ENCODE results near the gene C5orf63.
"Not testable (repeated sequence)": the region's sequence is repeated elsewhere in the genome, so short reads cannot be mapped to it uniquely, and the experiment has no call there.

The C5orf63 gene

GRCh38 chr5:127031863-127032232 is 41.5 kb downstream of the C5orf63 start:
- DNase-seq (ENCODE audit: low read depth, low spot score) = no peak

DNA sequence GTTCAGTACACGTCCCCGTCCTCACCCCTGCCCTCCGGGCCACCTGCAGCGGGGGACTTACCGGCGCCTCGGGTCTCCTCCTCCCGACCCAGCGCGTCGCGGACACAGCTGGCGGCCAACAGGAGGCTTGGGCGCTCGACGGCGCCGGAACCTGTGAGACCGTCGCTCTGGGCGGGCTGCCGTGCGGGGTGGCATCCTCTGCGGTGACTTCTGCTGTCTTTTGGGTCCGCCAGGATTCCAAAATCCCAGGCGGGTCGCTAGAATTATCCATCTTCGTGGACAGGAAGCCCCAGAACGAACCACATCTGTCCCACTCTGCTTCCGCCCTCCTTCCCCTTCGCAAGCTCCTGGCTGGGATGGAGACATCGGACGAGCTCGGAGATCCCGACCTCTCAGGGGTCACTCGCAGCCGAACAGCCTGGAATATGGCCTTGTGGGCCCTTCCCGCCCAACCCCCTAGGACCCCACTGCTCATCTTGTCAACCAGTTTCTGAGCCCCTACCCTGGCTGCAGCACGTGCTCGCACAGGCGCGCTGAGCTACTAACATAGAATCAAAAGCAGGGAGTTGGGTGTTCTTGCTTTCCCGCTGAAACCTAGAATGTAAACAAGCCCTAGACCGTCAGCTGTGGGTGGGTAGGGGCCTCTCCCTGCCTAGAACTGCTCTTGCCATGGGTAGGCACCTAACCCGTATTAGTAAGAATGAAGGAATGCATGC is 42.0 kb downstream of the C5orf63 start:
- no peak for DNase-seq (ENCODE audit: low read depth, low spot score)

DNA sequence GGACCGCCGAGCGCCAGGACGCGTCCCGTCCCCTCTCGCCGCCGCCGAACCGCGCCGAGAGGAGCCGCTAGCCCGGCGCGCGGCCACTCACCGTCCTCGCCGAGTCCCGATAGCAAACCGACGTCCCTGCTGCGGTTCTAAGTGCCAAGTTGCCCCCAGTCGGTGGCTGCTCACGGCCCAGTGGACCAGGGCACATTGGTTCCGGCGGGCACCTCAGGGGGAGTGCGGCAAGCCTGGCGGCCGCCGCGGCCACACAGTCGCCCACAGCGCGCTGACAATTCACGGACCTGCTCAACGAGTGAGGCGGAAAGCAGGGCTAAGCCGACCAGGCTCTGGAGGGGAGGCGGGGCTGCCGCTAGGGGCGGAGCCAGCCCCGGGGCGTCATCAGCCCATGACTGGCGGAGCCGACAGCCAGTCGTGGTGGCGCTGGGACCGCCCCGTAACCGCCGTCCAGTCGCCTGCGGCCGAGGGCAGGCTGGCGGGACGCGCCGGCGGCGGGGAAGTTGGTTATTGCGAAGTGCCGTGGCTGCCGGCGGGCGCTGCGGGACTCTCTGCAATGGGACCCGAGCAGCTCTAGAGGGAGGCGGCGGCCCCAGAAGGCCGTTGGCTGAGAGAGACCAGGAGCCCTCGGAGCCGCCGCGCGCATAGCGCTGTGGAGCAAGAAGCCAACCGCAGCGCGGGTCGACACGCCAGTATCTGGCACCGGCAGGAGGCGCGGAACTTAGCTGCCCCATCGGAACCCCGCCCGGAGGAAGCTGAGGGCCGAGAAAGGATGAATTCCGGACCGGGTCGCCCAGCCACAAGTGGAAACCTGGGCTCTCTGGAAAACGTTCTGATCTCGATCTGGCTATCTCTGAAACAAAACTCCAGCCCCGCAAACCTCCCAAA is 42.8 kb downstream of the C5orf63 start, which contains the start of gene MARCHF3:
MARCHF3 (minus strand) TSS at position 300 of the 888 bp plus-strand sequence. CDS start 112,387 bp downstream, outside the sequence.
- DNase-seq (ENCODE audit: low read depth, low spot score) = peak; percentile 79

GRCh38 chr5:127029581-127030258 is 43.6 kb downstream of the C5orf63 start:
- DNase-seq (ENCODE audit: low read depth, low spot score) = no peak

GRCh38 chr5:127028822-127029457 is 44.4 kb downstream of the C5orf63 start:
- no peak for DNase-seq (ENCODE audit: low read depth, low spot score)

- DNase-seq (ENCODE audit: low read depth, low spot score) = no peak
Measured at GRCh38 chr5:127027539-127027938, 45.8 kb downstream of the C5orf63 start.

GRCh38 chr5:127026166-127026565 is 47.1 kb downstream of the C5orf63 start:
- no peak for DNase-seq (ENCODE audit: low read depth, low spot score)

GRCh38 chr5:127025467-127025866 is 47.8 kb downstream of the C5orf63 start:
- DNase-seq (ENCODE audit: low read depth, low spot score) = no peak

DNA sequence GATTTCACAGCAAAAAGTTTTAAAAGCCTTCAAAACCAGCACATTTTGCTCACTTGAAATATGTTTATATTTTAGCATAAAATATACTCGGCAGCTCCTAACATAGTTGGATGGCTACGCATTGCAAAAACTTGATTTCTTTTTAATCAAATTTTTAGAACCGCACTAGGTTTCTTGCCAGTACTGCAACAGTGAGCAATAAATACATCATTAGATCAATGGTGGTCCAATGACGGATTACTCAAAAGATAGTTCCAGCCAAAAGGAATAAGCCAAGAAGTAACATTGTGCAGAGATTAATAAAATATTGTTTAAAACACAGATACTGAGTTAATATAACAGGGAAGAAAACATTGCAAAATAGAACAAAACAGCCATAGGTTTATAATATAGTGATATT is 48.5 kb downstream of the C5orf63 start:
- no peak for DNase-seq (ENCODE audit: low read depth, low spot score)

DNA sequence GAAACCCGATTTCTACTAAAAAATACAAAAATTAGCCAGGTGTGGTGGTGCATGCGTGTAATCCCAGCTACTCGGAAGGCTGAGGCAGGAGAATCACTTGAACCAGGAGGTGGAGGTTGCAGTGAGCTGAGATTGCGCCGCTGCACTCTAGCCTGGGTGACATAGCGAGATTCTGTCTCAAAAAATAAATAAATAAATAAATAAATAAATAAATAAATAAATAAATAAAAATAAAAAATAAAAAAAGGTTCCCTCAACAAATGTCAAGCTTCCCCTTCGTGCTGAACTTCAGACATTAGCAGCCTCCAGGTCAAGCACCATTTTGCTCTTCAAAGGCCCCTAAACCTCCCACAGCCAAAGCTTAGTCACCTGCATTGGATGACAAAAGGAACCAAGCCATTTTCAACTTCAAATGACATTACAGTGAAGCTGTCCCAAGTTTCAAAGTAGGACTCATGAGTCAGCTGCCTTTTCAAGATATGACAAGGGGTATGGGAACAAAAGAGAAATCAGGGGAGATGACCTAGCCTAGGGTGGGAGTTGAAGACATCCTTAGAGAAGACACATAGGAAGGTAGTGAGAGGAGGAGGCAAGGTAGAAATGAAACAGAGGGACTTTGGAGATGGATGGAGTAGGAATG is 49.6 kb downstream of the C5orf63 start:
- not testable (repeated sequence) for DNase-seq (ENCODE audit: low read depth, low spot score)

DNA sequence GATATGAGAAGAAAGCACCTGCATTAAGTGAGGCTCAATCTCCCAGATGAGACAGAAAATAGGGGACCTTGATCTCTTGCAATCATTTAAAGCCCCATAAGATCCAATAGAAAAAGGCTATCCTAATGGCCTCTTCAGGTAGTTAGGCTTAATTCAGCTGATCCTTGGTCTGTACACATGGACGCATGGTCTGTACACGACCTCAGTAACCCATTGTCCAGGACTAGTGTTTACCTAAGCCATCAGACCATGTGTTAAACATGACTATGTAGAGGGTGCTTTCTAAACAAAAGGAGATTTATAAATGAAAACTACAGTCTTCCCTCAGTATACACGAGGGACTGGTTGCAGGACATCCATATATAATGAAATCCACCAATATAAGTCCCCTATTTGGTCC is 50.5 kb downstream of the C5orf63 start:
- DNase-seq (ENCODE audit: low read depth, low spot score) = no peak

- no peak for DNase-seq (ENCODE audit: low read depth, low spot score)
Measured at GRCh38 chr5:127019928-127020327, 53.4 kb downstream of the C5orf63 start.

- not testable (repeated sequence) for DNase-seq (ENCODE audit: low read depth, low spot score)
Measured at GRCh38 chr5:127016722-127017121, 56.6 kb downstream of the C5orf63 start.

DNA sequence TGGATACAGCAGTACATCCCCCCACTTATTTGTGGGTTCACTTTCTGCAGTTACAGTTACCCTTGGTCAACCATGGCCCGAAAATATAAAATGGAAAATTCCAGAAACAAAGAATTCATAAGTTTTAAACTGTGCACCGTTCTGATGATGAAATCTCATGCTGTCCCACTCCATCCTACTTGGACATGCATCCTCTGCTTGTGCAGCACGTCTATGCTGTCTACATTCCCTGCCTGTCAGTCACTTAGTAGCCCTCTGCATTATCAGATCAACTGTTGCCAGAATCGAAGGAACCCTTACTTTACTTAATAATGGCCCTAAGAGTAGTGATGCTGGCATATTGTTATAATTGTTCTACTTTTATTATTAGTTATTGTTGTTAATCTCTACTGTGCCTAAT is 57.6 kb downstream of the C5orf63 start:
- no peak for DNase-seq (ENCODE audit: low read depth, low spot score)

DNA sequence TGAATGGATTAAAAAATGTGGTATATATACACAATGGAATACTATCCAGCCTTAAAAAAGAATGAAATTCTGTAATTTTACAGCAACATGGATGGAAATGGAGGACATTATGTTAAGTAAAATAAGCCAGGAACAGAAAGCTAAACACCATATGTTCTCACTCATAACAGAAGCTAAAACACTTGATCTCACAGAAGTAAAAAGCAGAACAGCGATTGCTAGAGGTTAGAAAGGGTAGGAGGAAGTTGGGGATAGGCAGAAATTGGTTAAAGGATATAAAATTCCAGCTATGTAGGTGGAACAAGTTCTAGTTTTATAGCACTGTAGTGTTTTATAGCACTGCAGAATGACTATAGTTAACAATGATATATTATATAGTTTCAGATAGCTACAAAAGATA is 58.7 kb downstream of the C5orf63 start:
- DNase-seq (ENCODE audit: low read depth, low spot score) = no peak

DNA sequence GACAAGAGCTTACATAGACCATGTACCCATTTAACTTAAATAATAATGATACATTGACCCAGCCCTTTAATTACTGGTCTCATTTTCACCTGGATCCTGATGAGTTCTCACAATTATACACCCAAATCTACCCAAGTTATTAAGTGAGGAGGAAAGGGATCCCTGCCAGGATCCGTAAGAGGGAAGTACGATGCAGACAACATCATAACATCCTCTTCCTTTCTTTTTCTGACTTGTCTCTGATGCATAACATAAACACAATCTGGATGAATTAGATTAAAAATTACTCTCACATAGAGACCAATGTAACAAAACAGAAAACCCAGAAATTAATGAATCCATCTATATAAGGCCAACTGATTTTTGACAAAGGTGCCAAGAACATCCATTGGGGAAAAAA is 59.9 kb downstream of the C5orf63 start:
- DNase-seq (ENCODE audit: low read depth, low spot score) = no peak

GRCh38 chr5:127012916-127013315 is 60.4 kb downstream of the C5orf63 start:
- no peak for DNase-seq (ENCODE audit: low read depth, low spot score)

DNA sequence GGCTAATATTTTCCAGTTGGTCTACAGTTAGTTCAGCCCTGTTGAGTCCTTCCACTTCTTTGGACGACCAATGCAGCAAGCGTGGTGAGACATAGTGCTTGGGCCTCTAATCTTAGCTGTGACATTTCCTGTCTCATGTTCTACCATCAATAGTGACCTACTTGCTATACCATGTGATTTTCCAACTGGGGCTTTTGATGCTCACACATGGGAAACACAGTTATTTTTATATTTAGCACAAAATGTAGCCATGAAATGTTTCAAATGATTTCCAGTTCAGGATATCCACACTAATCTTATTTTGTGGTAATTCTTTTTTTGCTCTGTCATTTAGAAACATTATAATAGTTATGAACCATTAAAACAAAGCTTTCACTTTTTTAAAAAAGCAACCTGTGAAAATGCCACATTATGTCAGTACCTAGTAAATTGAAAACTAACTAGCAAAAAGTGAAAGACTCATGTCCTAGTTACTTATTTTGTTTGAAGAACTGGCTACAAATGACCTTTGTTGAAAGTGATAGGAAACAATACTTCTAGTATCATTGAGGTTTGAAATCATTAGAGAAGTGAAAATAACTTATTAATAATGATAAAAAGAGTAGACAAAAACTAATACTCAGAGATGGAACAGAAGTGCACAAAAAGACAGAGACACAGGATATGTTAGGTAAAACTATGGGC is 61.2 kb downstream of the C5orf63 start:
- no peak for DNase-seq (ENCODE audit: low read depth, low spot score)

- DNase-seq (ENCODE audit: low read depth, low spot score) = no peak
Measured at GRCh38 chr5:127011153-127011552, 62.1 kb downstream of the C5orf63 start.

GRCh38 chr5:127010362-127010761 is 62.9 kb downstream of the C5orf63 start:
- DNase-seq (ENCODE audit: low read depth, low spot score) = no peak

DNA sequence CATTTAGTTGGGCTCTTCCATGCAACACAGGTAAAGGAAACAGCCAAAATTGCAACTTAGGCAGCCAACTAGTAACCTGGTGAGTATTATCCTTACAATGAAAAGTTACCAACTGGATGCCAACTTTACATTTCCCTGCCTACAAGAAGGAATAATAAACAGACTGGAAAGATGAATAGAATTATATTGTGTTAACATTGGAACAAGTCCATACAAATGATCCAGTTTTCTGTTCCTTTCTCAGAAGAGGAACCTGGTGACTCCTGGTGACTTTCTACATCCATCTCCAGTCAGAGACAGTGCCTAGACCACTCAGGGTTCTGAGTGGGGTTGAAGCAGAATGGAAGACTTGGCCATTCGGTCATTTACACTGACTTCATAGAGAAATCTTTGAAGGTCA is 63.5 kb downstream of the C5orf63 start:
- no peak for DNase-seq (ENCODE audit: low read depth, low spot score)
